NCI-H69 (cell line): ENCODE measurements around the gene LDLRAD4.
"Not testable (repeated sequence)": the region's sequence is repeated elsewhere in the genome, so short reads cannot be mapped to it uniquely, and the experiment has no call there.

ENCODE experiments used
- DNase-seq: peaks from one replicate; lab custom pipeline; 2025; lab: John Stamatoyannopoulos, UW

LDLRAD4 gene

DNA sequence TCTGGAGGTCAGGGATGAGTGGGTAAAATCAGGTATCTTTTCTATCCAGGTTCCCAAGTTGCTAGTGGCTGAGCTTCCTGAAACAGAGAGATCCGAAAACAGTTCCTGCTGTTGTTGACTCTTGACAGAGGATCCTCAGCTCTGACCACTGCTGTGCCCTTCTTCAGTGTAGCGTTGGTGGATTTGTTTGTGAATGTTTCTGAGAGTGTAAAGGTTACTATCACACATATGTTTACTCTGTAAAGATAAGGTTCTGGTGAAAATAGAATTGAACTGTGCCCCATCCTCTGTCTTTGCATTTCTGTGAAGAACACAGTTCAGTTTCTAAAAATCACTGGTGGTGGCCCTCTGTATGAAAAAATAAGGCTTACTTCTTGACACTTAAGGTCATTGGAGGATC is 119.8 kb downstream of the LDLRAD4 start:
- no peak for DNase-seq

DNA sequence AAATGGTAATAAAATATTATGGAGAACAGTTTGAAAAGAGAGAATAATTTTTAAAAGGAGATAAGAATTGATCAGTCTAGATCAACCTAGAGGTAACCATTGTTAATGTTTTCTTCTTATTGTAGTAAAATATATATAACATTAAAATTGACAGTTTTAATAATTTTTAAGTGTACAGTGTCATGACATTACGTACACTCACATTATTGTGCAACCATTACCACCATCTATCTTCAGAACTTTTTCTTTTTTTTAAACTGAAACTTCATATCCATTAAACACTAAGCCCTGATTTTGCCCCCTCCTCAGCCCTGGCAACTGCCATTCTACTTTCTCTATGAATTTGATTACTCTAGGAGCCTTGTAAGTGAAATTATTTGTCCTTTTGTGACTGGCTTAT is 121.1 kb downstream of the LDLRAD4 start:
- no peak for DNase-seq

DNA sequence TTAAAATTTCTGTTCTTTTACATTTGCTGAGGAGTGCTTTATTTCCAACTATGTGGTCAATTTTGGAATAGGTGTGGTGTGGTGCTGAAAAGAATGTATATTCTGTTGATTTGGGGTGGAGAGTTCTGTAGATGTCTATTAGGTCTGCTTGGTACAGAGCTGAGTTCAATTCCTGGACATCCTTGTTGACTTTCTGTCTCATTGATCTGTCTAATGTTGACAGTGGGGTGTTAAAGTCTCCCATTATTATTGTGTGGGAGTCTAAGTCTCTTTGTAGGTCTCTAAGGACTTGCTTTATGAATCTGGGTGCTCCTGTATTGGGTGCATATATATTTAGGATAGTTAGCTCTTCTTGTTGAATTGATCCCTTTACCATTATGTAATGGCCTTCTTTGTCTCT is 127.9 kb downstream of the LDLRAD4 start:
- not testable (repeated sequence) for DNase-seq

DNA sequence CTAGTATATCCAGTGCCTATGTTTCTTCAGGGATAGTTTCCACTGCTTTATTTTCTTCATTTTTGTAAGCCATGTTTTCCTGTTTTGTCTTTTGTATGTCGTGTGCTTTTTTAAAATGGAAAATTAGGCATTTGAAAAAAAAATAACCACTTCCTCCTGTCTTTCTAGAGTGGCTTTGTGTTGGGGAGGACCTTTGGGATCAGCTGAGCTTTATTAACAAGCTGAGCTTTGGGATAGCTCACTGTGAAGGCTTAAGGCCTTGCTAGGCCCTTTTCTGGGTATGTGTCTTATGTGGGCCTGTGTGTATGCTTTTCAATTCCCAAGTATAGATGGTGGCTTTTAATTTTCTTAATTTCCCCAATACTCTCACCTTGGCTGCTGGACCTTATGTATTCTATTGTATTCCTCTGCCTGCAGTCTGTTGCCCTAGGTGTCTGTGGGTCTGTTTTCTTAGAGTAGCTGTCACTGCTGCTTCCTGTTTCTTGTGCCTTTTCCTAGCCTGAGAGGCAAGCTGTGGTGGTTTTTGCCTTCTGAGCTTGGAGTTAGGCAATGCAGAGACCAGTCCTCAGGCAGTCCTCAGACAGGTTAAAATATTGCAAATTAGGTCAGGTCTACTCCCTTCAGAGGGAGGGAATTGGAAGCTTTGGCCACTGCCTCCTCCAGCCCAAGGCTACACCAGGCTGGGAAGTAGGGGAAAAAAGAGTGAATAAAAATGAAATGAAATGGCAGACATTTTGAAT is 134.7 kb downstream of the LDLRAD4 start:
- DNase-seq: no peak

DNA sequence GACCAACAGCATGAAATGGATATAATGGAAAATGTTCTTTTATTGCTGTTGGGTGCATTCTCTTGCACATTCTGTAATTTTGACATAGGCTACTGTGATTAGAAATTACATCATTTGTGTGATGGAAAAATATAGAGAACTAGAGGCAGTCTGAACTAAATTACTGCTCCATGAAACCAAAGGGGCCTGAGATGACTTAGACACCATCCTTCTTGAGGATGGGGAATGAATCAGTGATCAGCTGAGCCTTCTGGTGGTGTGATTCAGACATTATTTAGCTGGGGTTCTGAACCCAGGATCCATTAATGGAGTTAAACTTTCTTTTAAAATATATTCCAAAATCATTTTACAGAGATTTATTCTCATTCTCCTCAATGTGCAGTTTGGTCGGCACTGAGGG is 135.8 kb downstream of the LDLRAD4 start:
- DNase-seq: no peak

DNA sequence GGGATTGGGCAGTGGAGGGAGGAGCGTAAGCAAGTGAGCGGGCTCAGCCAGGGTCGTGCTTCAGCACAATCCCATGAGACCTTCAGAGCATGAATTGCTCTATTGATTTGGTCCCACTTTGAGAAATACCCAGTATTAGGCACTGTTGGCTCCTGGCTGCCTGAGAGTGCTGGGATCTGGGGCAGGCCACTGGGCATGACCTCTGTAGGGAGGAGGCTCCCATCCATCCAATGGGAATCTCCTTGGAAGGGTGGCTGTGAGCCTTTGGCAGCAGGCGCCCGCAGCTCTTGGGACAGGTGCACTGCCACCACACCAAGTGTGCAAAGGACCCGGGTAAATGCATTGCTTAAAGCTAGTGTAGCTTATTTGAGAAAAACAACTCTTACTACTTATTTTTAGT is 137.5 kb downstream of the LDLRAD4 start:
- DNase-seq: no peak

DNA sequence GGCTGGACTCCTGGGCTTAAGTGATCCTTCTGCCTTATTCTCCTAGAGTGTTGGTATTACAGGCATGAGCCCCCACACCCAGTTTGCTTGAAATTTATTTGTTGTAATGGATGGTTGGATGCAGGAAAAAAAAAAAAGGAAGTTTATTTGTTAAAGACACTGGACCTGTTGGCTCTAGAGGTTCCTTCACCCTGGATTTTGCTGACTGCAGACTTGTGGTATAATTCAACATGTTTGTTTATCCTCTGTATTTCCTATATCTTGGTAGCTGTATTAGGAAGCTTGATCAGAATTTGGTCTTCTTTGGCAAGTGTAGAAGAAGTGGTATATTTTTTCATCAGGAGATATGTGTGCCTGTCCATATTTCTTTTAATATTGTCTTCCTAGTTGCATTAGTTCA is 138.7 kb downstream of the LDLRAD4 start:
- DNase-seq: no peak

DNA sequence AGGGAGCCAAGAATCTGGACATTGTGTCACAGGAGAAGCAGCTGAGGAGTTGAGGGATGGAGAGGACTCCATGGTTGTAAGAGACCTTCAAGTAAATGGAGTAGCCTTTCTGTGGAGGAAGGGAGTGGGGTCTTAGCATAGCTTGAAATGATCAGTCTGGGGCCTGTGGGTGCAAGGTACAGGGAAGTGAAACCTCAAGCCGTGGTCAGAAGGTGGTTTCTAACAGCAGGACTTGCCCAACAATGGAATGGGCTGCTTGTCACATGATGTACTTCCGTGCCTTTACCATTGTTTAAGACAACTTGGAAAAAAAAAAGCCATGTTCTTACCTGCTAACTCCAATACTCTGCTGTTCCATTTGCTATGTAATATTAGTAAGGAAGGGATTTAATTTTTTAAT is 140.7 kb downstream of the LDLRAD4 start:
- no peak for DNase-seq

DNA sequence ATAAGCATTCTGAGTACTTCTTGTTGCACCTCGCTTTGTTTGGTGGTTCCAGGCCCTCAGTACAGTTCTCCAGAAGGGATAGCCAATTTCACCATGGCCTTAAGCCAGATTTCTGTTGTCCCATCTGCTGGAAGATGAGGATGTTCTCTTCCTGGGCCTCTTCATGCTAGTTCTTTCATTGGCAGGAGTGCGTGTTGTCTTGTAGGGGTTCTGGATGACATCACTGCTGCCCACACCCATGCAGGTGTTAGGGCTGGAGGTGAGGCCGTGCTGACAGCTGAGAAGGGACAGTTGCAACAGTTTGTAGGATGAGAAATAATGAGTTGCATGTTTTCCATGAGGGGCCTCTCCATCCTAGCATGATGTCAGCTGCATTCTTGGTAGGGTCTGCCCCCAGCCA is 142.9 kb downstream of the LDLRAD4 start:
- no peak for DNase-seq

DNA sequence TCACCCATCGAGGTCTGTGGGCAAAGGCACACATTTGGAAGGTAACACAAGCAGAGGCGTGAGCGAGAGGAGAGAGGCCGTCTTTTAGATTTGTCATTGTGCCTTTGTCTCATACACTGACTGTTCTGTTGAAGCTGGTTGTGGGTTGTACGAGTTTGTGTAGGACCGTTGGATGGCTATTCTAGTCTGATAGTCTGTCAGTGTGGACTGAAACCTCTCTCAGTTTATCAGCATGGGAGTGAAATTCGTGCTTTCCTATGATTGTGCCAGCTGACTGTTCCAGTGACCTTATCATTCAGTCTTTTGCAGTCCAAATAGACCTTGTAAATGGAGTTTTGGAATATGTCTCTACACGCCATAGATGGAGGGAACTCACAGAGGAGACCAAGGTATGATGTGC is 143.5 kb downstream of the LDLRAD4 start:
- DNase-seq: no peak

DNA sequence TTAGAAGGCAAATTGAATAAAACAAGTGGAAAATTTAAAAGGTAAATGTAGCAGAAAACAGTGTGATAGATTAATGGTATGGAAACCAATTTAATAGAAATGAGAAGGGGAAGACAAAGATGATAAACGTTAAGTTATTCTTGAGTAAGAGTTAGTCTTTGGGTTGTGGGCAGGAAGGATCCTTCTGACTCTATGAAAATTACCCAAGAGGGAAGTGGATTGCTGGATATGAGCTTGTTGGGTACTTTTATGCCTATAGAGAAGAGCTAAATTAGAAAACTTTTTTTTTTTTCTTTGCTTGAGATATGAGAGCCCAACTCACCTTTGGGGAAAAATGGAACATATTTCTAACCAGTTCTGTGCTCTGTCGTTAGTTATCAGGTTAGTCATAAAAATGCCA is 144.0 kb downstream of the LDLRAD4 start:
- DNase-seq: no peak

DNA sequence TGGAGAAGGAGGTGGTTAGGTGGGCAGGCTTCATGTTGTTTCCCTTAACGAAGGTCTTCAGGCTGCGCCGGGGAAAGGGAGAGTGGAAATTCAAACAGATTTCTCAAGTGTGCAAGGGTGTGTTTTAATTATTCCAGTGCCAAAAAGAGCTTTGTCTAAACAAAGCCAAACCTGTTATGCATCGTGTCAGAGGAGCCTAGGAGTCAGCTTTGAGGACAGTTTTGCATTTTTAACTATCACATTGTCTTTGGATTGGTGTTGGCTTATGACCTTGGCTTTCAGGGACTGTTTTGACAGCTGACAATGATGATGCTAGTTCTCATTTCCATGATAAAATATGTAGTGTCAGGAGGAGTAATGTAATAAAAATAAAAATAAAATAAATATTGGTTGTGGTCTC is 144.8 kb downstream of the LDLRAD4 start:
- DNase-seq: no peak

DNA sequence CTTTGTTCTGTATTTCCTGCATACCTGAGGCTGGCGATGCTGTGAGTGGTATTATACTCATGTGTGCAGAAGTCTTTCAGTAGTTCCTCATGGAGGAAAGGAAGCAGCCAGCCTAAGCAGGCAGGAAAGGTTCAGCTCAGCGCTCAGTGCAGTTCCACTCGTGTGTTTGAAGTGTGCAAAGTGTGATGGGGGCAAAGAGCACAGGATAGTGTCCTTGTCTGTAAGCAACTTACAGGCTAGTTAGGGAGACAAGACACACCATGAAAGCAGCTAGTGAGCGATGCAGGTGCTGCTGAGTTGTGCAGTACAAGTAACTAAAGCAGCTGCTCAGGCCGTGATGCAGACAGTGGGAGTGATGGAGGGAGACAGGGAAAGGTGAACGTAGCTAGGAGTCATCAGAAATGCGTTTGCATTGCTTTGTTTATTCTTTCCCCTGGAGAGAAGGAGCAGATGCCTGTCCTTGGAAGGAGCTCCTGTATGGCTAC is 146.2 kb downstream of the LDLRAD4 start:
- DNase-seq: peak; percentile 32

DNA sequence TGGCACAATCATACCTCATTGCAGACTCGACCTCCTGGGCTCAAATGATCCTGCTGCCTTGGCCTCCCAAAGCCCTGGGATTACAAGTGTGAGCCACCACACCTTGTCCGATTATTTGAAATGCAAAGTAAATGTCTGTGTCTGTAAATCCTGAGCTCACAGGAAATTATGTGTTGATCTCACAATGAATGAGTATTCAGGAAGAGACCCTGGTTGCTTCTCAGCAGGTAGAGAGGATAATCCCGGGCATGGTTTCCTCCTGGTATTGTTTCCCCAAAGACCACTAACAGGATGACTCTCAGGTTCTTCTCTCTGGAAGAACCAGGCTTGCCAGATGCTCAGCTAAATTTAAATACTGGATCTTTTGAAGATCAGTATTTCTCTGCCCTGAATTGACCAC is 147.6 kb downstream of the LDLRAD4 start:
- no peak for DNase-seq

DNA sequence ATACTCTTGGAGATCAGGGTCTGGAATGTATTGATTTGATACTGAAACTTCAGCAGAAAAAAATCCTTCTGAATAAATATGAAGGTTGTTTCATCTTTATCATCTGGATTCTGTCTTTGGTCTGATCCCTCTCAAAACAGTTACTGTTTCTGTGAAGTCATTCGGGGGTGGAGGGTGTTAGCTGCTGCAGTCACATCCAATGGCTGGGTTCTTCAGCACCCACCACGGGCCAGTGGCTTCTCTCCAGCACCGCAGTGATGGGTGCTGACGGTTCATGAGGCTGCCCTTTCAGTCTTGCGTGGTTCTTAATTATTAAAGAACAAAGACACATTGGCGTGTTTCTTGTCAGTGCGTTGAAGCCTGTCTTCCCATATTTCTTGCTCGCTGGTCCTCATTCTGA is 148.0 kb downstream of the LDLRAD4 start:
- DNase-seq: no peak

DNA sequence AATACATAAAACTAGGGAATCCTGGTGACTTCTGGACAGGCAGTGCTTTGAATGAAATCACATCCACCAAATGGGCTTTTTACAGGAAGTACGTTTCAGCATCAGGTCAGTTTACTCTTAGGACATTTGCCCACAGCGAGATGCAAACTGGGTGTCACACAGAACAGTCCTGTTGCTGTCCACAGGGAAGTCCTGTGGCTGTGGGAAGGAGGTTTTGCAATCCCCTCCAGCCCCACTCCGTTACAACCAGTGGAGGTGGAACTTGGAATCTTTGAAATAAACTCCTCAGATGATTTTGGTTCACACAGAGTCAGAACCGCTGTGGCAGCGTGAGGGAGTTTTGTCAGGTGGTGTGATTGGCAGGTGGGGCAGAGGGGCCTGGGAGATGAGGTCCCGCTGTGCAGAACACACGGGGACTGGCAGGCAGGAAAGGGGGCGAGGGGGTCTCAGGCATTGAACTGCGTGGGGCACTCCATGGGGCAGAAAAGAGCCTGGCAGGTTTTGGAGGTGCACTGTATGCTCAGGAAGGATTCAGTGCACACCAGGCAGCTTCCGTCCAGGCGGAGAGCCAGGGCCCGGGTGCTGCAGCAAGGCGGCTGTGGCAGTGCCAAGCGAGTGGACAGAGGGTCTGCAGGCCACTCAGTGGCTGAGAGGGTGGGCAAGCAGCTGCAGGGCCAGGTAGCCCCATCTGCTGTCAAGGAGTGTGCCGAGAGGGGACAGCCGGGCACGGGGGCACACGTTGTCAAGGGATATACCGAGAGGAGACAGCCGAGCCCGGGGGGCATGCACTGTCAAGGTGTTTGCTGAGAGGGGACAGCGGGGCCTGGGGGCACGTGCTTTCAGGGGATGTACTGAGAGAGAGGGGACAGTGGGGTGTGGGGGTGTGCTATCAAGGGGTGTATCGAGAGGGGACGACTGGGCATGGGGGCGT is 148.7 kb downstream of the LDLRAD4 start:
- DNase-seq: no peak

DNA sequence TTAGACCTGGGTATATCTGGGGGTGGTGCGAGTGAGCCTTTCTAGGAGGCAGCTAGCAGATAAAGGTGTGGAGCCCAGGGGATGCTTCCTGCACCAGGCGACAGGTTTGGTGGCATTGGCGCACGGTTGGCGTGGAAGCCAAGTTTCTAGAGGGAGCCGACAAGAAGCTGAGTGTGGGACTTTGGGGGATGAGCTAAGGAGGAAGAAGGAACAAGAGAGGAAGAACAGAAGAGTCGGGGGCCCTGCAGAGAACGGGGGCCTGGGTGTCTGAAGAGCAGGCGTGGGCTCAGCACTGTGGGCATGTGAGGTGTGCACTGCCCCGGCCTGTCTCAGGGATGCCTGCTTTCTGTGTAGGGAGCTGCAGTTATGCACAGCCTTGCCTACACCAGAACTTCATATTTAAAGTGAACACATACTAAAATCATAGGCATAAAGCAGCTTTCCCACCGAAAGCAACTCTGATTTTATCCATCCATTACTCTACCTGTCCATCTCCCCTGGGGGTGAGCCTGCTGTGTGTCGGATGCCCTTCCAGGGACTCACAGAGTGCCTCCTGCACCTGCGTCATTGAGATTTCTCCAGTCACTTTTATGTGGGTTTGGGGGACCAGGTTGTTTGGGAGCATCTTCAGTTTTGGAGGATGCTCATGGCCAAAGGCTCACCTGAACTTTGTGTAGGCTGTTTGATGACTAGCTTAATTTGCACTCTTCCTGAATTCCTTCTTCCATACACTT is 149.7 kb downstream of the LDLRAD4 start:
- no peak for DNase-seq

DNA sequence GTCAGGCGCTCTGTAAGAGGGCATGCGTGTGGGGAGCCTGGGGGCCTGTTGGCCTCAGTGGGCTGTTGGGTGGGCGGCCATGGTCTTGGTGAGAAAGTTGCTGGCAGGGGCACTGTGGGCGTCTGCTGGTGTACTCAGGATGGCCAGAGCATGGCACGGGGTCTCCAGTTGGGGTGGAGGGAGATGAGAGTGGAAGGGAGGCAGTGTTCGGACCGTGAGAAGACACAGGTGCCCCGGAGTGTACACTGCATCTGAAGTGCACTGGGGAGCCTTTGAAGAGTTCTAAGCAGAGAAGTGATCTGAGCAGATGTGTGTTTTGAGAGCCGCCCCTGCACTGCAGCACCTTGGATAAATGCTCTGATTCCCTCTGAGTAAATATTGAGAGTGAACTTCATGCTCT is 150.8 kb downstream of the LDLRAD4 start:
- DNase-seq: no peak

DNA sequence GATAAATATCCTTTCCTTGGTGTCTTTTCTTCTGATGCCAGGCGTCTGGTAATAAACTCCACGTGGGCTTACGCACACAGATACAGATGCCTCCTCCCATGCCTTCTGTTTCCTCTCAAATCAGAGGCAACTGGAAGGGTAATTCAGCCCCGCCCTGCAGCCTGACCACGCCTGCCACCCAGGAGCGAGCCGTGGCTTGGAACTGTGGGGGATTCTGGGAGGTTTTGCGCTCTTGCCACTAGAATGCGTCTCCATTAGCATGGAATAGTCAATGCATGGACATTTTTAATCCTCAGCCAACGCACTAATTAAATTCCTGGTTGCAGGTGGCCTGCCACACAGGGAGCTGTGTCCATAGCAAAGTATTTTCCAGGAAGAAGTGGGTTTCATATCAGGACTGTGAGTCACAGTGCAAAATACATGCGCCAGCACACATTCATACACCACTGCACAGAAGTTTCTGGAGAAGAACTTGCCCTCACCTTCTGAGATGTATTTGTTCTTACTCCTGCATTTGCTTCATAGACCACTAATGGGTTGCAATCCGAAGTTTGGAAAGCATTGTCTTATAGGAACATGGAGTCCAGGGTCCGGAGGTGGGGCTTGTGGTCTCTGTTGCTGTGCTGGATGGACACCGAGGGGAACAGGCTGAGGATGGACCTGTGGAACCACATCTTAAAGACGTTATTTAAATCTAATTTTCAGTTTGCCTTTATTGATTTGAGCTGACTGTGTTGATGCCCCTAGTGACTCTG is 151.4 kb downstream of the LDLRAD4 start:
- peak; percentile 84 for DNase-seq

DNA sequence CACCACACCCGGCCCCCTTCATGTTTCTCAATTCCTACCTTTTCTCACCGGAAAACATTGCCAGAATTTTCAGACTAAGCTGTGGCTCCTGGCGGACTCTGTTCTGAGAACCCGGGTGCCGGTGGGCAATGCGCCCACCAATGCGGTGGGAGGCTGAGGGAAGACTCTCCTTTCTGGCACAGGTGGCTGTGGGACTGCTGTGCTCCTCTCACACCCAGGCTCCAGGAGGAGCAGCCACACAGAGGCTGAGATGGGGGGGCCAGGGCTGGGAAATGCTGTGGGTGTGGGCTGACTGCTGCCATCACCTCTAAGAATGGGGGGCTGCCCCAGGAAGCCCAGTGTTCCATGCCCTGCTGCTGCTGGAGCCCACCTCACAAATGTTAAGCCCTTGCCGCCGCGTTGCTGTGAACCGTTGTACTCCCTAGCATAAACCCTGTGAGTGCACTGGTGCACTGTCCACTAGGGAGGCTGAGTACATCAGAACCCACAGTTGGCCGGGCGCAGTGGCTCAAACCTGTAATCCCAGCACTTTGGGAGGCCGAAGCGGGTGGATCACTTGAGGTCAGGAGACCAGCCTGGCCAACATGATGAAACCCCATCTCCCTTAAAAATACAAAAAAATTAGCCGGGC is 152.6 kb downstream of the LDLRAD4 start:
- no peak for DNase-seq

DNA sequence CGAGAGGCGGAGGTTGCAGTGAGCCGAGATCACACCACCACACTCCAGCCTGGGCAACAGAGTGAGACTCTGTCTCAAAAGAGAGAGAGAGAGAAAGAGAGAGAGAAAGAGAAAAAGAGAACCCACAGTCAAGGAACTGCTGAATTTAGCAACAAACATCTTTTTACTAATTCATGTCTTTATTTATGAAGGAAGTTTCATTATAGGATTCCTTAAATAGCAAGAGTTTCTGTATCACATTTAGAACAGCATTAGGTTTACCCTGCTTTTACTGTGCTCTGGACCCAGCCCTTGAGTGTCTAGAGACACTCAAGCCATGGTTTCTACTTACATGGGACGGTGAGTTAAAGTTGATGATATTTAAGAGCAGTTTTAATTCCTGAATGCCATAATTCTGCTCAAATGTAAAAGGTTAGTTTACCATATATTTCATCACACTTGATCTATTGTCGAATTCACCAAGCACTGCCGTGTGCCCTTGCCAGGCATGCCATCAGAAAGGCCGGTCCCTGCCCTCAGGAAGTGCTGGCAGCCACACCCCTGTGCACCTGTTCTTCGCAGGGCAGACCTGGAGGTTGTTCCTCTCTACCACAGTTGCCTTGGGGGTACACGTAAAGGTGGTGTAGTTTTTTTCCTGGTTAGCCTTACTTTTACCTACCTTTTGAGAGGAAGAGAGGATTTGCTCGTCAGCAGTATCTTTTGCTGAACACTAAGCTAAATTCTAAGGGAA is 153.3 kb downstream of the LDLRAD4 start:
- DNase-seq: peak; percentile 43
